Esophagus muscularis mucosa (tissue), 4 donors: ENCODE results near the gene ING1. TPM values are rescaled to one million over a fixed set of nuclear protein-coding genes. Genes with fewer than 3 reads are reported as not detected.

Source experiments
- DNase-seq: peaks from one replicate; pipeline ENCODE4 v3.0.0-alpha.2; 2017; ENCODE audit errors: extremely low spot score
- H3K27ac ChIP-seq, 4 donors: fragments of 200-600 bp; sonication (generic); replicated peaks in 1 of 4; 1 replicate in 3 of 4; 2 replicates in 1 of 4; pipeline ENCODE4 v1.5.1; 2016 to 2019; ENCODE audit warnings: mild to moderate bottlenecking in 1 of 4
- H3K27me3 ChIP-seq, 4 donors: fragments of 200-600 bp; sonication (generic); one replicate each; pipeline versions ENCODE4 v1.5.1 to v1.6.0; 2016 to 2019
- H3K36me3 ChIP-seq, 4 donors: fragments of 200-600 bp; sonication (generic); one replicate each; pipeline ENCODE4 v1.5.1; 2016 to 2019
- H3K4me1 ChIP-seq, 4 donors: fragments of 200-600 bp; sonication (generic); one replicate each; pipeline ENCODE4 v1.5.1; 2016 to 2019
- H3K4me3 ChIP-seq, 4 donors: fragments of 200-600 bp; sonication (generic); 1 replicate in 2 of 4; 2 replicates in 2 of 4; pipeline ENCODE4 v1.5.1; 2016 to 2019; ENCODE audit warnings: mild to moderate bottlenecking in 4 of 4, moderate library complexity in 1 of 4
- H3K9me3 ChIP-seq, 4 donors: fragments of 200-600 bp; sonication (generic); 1 replicate in 3 of 4; 2 replicates in 1 of 4; pipeline ENCODE4 v1.5.1; 2016 to 2019
- EP300 ChIP-seq: sonication (generic); formaldehyde crosslinking; IDR thresholded peaks from one replicate; pipeline ENCODE4 v1.6.1; 2017; ENCODE audit warnings: antibody characterized with exemption
- POLR2A ChIP-seq: fragments of 450-650 bp; IDR thresholded peaks from one replicate; pipeline ENCODE4 v1.6.1; 2017; ENCODE audit warnings: antibody characterized with exemption, moderate library complexity, mild to moderate bottlenecking, low read depth
- POLR2AphosphoS5 ChIP-seq, 2 donors: sonication (generic); formaldehyde crosslinking; IDR thresholded peaks; one replicate each; pipeline ENCODE4 v1.6.1; 2017; ENCODE audit warnings: antibody characterized with exemption in 2 of 2
- WGBS: methylation state at CpG from one replicate; pipeline ENCODE4 v1.1.5; 2018; 5-methylcytosine and 5-hydroxymethylcytosine counted together
- intact Hi-C: fragments of 100-400 bp; cut with DNase I; formaldehyde crosslinking; loops from one replicate; pipeline ENCODE4 v1.15.1; 2023
- total RNA-seq, 4 donors: library from RNA; depleted of rRNA; stranded (reverse); fragments of >200 nt; gene quantifications; one replicate each; pipeline versions ENCODE4 v1.1.0 to v1.2.1, GENCODE V29; 2016
- TF ChIP-seq, protein P1 (sequence below), 3 experiments: fragments of 200-600 bp in 2 of 3; fragments of 450-650 bp in 1 of 3; sonication (generic) in 2 of 3; IDR thresholded peaks; one replicate each; pipeline ENCODE4 v1.5.1; 2017 to 2019; ENCODE audit warnings: antibody characterized with exemption in 3 of 3, mild to moderate bottlenecking in 2 of 3, moderate library complexity in 1 of 3

Gene ING1
- total RNA-seq, 4 donors from 2014 or later: 17.2 to 25.5 (median 23.2) TPM

DNA sequence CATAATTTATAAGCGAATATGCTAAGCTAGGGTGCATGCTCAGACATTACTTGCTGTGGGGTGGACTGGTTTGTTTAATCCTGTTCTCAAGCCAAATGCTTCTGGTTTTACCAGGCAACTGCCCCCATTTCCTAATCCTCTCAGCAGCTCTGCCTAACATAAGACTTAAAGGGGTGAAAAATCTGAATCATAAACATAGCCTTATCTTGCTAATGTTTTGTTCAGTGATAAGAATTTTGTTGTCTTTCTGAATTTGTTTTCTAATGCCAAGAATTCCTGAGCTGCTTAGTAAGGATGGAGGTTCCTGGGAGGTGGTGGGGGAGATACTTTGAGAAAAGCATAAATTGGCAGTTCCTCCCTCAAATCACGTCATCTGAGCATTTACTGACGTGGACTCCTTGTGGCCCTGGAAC lies 42.7 kb downstream of the ING1 start:
- no peak for DNase-seq
- Histone ChIP-seq H3K27ac (no peak overlapping the region), H3K27me3 (no peaks in the 10 kb centered on the region), H3K4me1 (peaks cover 0 to 5% (median 0%) of the 10 kb centered on the region in 4 donors), H3K4me3 (no peak overlapping the region), H3K9me3 (no peaks in the 10 kb centered on the region), H3K36me3 (no peaks in the 10 kb centered on the region)
- no peak for TF ChIP-seq EP300
- TF ChIP-seq POLR2A: no peak
- TF ChIP-seq POLR2AphosphoS5 (IDR thresholded peaks at IDR 0.05): no peak
- TF ChIP-seq, protein P1, sequence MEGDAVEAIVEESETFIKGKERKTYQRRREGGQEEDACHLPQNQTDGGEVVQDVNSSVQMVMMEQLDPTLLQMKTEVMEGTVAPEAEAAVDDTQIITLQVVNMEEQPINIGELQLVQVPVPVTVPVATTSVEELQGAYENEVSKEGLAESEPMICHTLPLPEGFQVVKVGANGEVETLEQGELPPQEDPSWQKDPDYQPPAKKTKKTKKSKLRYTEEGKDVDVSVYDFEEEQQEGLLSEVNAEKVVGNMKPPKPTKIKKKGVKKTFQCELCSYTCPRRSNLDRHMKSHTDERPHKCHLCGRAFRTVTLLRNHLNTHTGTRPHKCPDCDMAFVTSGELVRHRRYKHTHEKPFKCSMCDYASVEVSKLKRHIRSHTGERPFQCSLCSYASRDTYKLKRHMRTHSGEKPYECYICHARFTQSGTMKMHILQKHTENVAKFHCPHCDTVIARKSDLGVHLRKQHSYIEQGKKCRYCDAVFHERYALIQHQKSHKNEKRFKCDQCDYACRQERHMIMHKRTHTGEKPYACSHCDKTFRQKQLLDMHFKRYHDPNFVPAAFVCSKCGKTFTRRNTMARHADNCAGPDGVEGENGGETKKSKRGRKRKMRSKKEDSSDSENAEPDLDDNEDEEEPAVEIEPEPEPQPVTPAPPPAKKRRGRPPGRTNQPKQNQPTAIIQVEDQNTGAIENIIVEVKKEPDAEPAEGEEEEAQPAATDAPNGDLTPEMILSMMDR (IDR thresholded peaks at IDR 0.05): no peak
- intact Hi-C loops: no loop called here
- 83% methylated on average over 3 of the region's 3 CpGs for WGBS

DNA sequence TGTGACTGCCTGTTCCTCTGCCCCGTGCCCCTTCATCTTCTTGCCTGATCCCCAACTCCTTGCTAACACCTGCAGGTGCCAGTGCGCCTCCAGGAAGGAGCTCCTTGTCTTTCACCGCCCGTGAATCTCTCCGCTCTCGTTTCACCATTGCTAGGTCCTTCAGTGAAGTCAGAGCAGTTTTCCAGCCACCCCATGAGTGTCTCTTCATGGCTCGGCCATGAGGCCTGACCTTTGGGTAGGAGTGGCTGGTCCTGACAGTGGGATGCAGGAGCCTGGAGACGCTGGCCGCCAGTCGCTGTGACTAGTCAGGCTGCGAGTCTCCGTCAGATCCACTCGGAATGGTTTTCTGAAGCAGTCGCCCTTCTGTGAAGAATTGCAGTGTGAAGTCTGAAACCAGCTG lies 43.8 kb downstream of the ING1 start:
- no peak for DNase-seq
- WGBS: 87% methylated on average over 14 of the region's 14 CpGs
- no peaks in the 10 kb centered on the region for H3K36me3 ChIP-seq
- H3K4me3 ChIP-seq: no peak overlapping the region
- TF ChIP-seq, protein P1 (IDR thresholded peaks at IDR 0.05): no peak
- no peak for TF ChIP-seq EP300
- no peaks in the 10 kb centered on the region for H3K9me3 ChIP-seq
- intact Hi-C loops: no loop called here
- H3K27me3 ChIP-seq: no peaks in the 10 kb centered on the region
- H3K4me1 ChIP-seq: peaks cover 0 to 5% (median 0%) of the 10 kb centered on the region in 4 donors
- no peak overlapping the region for H3K27ac ChIP-seq

DNA sequence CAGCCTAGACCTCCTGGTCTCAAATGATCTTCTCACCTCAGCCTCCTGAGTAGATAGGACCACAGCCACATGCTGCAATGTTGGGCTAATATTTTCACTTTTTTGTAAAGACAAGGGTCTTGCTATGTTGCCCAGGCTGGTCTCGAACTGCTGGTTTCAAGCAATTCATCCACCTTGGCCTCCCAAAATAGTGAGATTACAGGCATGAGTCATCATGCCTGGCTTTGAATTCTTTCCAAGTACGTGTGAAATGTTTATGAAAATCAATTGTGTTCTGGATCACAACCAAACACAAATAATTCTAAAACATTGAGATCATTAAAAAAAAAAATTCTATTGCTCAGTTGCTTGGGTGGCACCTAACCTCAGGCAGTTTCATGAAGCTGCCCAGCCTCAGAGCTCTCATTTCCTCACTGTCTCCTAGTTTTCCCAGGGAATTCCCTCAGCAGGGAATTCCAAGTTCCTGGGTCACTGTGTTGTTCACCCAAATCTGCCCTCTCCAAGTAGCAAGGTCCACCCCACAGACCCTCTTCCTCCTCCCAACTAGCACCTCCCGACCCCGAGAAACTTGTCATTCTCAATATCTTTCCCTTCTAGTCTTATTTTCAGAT lies 44.8 kb downstream of the ING1 start:
- H3K4me1 ChIP-seq: peaks cover 0 to 5% (median 0%) of the 10 kb centered on the region in 4 donors
- H3K4me3 ChIP-seq: no peak overlapping the region
- H3K9me3 ChIP-seq: no peaks in the 10 kb centered on the region
- TF ChIP-seq POLR2AphosphoS5 (IDR thresholded peaks at IDR 0.05): no peak
- TF ChIP-seq, protein P1 (IDR thresholded peaks at IDR 0.05): no peak
- TF ChIP-seq POLR2A: no peak
- intact Hi-C loops: no loop called here
- no peak for DNase-seq
- H3K27me3 ChIP-seq: no peaks in the 10 kb centered on the region
- H3K27ac ChIP-seq: no peak overlapping the region
- WGBS: 67% methylated on average over 4 of the region's 4 CpGs
- no peaks in the 10 kb centered on the region for H3K36me3 ChIP-seq

DNA sequence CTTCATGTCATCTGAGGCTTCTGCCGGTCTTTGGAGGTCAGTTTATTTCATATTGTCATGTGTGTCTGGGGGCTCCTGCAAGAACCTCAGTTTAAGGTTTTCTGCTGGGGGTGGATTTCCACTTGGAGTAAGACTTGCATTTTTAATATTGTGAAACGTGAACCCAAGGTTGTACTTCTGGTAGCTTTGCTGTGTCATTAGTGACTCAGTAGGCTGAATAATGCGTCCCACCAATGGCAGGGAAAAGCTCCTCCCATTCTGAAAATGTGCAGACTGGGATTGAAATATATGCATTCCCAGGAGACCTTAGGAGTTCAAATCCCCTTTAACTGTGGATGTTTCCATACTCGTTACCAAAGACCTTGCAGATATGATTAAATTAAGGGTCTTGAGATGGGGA lies 46.2 kb downstream of the ING1 start:
- peaks cover 0 to 5% (median 0%) of the 10 kb centered on the region in 4 donors for H3K4me1 ChIP-seq
- TF ChIP-seq EP300 (no peak), POLR2A (no peak), POLR2AphosphoS5 (IDR thresholded peaks at IDR 0.05) (no peak)
- TF ChIP-seq, protein P1 (IDR thresholded peaks at IDR 0.05): no peak
- 93% methylated on average over 4 of the region's 4 CpGs for WGBS
- no peak overlapping the region for H3K27ac ChIP-seq
- DNase-seq: no peak
- no peaks in the 10 kb centered on the region for H3K27me3 ChIP-seq
- H3K4me3 ChIP-seq: no peak overlapping the region
- intact Hi-C loops: no loop called here
- no peaks in the 10 kb centered on the region for H3K9me3 ChIP-seq
- H3K36me3 ChIP-seq: no peaks in the 10 kb centered on the region

DNA sequence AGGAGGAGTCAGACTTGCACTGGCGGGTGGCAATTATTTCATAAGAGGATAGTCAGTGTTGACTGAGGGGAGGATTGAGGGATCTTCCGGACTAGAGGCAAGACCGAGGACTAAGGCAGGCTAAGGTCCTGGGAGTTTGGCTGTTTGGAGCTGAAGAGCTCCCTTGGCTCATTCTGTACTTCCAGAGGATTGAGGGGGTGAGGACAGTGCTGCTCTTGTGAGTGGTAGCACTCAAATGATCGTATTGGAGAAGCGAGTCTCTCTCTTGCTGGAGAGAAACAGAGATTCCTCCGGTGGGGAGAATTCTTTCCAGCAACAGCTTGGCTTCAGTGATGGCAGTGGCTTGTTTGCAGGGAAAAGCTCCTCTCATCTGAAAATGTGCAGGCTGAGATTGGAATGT lies 47.1 kb downstream of the ING1 start:
- H3K36me3 ChIP-seq: no peaks in the 10 kb centered on the region
- intact Hi-C loops: no loop called here
- H3K4me3 ChIP-seq: no peak overlapping the region
- TF ChIP-seq POLR2A: no peak
- TF ChIP-seq, protein P1 (IDR thresholded peaks at IDR 0.05): no peak
- H3K27ac ChIP-seq: no peak overlapping the region
- DNase-seq: no peak
- H3K9me3 ChIP-seq: no peaks in the 10 kb centered on the region
- H3K4me1 ChIP-seq: peaks cover 0 to 5% (median 0%) of the 10 kb centered on the region in 4 donors
- H3K27me3 ChIP-seq: no peaks in the 10 kb centered on the region
- 86% methylated on average over 6 of the region's 6 CpGs for WGBS
